ENCODE results near the gene WWC2.

The WWC2 gene

DNA sequence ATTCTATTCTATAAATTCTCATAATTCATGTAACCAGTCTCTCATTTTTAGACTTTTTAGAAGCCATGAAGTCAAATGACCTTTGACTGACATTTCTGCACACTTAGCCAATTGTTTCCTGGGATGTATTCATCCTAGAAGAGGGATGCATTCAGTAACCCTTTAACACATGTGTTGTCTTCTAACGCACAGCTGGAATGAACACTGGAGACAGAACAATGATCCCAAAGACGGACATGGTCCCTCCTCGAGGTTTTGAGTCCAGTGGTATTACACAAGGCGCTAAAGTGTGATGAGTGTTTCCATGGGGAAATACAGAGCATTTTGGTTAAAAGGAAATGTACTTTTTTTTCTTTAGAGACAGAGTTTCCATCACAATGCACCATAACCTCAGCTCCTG is 263.0 kb downstream of the WWC2 start:
- DNase-seq: no peak

DNA sequence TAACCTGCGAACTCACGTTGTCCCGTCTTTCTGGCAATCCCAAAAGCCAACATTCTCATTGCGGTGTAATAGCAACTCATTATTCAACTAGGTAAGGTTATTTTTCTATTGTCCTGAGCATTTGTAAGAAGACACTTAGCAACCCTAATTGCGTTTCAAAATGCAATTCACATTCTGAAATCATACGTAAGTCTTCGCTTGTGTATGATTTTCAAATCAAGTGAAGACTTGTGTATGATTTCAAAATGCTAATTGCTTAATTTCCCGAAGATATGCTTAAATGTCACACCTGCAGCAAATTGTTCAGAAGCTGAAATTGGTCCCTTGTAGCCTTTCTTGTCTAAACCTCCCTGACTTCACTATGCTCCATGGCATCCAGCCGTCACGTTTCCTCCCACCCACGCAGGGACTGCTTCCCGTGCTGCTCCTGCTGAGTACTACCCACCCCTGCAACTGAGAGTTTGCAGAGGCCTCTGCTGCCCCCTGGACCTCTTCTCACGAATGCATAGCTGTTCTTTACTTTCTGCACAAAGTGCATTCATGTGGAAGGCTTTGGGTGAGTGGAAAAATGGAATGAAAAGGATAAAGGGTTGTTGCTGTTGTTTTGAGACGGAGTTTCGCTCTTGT is 264.0 kb downstream of the WWC2 start:
- DNase-seq: no peak

GRCh38 chr4:183364025-183364424 is 265.0 kb downstream of the WWC2 start:
- no peak for DNase-seq

GRCh38 chr4:183366206-183366835 is 267.3 kb downstream of the WWC2 start:
- DNase-seq: no peak

GRCh38 chr4:183369073-183369472 is 270.0 kb downstream of the WWC2 start:
- no peak for DNase-seq
